NT2/D1 (cell line): ENCODE data around the gene ARL14EP.

Experiments used
- SUZ12 ChIP-seq: IDR thresholded peaks from 2 replicates; pipeline ENCODE4 v1.6.1; 2011; ENCODE audit not compliant: insufficient read length, insufficient read depth; ENCODE audit errors: extremely low read depth
- YY1 ChIP-seq: IDR thresholded peaks from 2 replicates; pipeline ENCODE4 v1.6.1; 2011; ENCODE audit not compliant: insufficient read length, insufficient read depth

- TF ChIP-seq SUZ12 (no peak), YY1 (no peak)
These were observed 23.3 kb downstream of the ARL14EP start for GRCh38 chr11:30346068-30346688.
